HG03159 (cell line): ENCODE results near the gene EPB41L5.
A peak's percentile ranks its signal among the peaks of the same experiment; 100 is the strongest.
"Not testable (repeated sequence)": the region's sequence is repeated elsewhere in the genome, so short reads cannot be mapped to it uniquely, and the experiment has no call there.

Source experiments
- ATAC-seq: cut with Tn5 transposase; IDR thresholded peaks from one replicate; pipeline ENCODE4 v1.9.1; 2021; ENCODE audit warnings: mild to moderate bottlenecking, moderate library complexity; ENCODE audit not compliant: unreplicated experiment

Gene EPB41L5

DNA sequence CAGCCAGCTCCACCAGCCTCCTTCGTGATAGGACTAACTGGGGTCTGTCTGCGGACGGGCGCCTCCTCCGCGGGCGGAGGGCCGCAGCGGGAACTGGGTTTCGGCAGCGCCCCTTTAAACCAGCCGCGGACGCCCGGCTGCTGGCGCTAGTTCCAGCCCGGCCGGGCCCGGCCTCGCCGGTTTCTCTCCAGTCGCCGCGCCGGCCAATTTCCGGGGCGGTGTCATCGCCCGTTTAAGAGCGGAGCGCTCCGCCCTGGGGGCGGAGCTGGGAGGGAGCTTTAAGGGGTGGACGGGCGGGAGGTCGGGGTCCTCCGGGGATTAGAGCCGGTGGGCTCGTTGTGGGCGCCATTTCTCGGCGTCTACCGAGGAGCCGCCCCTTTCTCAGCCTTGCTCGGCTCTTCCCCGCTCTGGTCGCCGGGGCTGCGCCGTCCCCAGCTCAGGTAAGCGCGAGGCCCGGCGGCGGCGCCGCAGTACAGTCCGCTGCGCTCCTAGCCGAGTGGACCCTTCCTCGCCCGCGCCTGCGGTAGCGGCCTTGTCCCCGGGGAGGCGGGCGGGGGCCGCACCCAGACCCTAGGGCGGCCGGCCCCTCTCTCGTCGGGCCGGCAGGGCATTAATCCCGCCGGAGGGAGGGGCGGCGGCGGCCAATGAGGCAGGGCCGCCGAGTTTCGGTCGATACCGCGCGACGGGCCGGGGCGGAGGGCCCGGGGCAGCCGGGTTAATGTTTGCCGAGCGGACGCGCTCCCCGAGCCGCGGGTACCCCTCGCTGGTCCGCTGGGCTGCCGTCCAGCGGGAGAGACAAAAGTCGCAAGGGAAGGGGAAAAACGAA, at the start of gene EPB41L5:
Gene EPB41L5 (plus strand): TSS at position 307 of the 826 bp plus-strand sequence. CDS start 6,008 bp downstream, outside the sequence.
- ATAC-seq, result peak; percentile 95

DNA sequence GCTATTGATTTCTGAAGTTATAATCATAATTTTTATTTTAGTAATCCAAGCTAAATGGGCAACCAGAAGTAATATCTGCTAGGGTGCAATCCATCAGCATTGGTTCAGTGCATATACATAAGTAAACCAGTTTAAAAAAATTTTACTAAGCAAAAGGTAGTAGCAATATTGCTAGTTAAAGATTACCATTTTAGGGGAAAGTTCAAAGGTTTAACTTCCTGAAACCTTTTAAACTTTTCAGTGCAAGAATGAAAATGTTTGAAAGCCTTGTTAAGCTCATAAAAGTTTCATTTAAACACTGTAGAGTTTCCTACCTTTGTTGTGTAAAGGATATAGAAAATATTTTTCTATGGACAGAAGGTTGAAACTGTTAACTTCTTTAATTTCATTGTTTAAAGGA, 31.0 kb upstream of the EPB41L5 start:
- no peak for ATAC-seq

DNA sequence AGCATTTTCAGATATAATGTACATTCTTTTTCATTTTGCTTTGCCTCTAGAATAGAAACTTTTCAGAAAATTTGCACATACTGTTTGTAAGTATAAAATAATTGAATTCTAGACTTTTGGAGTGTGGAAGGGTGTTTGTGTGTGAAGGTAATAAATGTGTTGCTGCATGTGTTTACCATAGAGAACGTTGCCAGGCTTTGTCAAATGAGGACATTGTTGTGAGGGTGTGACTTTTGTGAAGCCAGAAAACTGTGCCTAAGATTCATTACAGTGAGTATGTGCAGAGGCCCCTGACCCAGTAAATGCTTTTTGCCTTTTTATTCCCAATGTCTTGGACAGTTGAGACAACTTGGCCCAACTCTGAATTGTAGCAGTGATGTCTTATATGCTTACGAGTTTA, 30.4 kb upstream of the EPB41L5 start:
- no peak for ATAC-seq

DNA sequence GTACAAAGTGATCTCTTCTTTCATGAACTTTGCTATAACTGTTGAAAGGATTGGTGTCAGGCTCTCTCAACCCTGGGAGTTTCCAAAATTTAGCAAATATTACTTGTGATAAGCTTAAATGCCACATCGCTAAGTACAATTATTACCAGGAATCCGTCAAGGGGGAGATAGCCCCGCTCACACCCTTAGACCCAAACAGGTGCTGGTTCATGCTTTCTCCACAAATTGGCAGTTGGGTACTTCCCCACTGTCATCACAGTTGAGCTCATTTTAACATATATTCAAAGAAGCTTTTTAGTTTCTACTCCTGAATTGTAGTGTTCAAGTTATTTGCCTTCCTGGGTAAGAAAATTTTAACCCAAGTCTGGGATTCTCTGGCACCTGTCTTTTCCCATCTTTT, 29.8 kb upstream of the EPB41L5 start:
- ATAC-seq, result no peak

GRCh38 chr2:119996148-119996547, 16.7 kb upstream of the EPB41L5 start:
- ATAC-seq, result no peak

DNA sequence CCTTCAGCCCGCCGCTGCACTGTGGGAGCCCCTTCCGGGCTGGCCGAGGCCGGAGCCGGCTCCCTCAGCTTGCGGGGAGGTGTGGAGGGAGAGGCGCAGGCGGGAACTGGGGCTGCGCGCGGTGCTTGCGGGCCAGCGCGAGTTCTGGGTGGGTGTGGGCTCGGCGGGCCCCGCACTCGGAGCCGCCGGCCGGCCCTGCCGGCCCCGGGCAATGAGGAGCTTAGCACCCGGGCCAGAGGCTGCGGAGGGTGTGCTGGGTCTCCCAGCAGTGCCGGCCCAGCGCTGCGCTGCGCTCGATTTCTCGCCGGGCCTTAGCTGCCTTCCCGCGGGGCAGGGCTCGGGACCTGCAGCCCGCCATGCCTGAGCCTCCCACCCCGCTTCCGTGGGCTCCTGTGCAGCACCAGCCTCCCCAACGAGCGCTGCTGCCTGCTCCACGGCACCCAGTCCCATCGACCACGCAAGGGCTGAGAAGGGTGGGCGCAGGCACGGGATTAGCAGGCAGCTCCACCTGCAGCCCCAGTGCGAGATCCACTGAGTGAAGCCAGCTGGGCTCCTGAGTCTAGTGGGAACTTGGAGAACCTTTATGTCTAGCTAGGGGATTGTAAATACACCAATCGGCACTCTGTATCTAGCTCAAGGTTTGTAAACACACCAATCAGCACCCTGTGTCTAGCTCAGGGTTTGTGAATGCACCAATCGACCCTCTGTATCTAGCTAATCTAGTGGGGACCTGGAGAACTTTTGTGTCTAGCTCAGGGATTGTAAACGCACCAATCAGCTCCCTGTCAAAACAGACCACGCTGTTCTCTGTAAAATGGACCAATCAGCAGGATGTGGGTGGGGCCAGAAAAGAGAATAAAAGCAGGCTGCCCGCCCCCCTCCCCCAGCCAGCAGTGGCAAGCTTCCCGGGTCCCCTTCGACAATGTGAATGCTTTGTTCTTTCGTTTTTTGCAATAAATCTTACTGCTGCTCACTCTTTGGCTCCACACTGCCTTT, 15.7 kb upstream of the EPB41L5 start:
- not testable (repeated sequence) for ATAC-seq

GRCh38 chr2:120001471-120001870, 11.4 kb upstream of the EPB41L5 start:
- no peak for ATAC-seq

DNA sequence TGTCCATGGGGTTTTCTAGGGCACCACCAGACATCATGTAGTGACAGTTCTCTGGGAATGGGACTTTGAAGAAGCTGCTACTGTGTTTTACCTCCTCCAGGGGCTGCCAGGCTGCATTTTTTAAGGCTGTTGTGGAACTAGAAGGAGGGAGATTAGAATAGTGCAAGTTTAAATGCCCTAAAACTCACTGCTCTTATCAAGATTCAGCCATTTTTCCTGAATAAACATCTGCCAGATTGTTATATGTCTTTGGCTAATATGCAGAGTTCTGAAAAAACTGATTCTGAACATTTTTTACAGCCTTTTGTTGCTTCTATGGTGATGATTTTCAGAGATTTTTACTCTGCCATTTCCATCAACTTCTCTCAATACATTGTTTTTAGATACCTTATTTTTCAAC, 8.6 kb upstream of the EPB41L5 start:
- no peak for ATAC-seq

- ATAC-seq, result peak; percentile 95
Observed at GRCh38 chr2:120005834-120006521, 6.9 kb upstream of the EPB41L5 start.

- no peak for ATAC-seq
Observed at GRCh38 chr2:120007851-120008250, 5.0 kb upstream of the EPB41L5 start.

DNA sequence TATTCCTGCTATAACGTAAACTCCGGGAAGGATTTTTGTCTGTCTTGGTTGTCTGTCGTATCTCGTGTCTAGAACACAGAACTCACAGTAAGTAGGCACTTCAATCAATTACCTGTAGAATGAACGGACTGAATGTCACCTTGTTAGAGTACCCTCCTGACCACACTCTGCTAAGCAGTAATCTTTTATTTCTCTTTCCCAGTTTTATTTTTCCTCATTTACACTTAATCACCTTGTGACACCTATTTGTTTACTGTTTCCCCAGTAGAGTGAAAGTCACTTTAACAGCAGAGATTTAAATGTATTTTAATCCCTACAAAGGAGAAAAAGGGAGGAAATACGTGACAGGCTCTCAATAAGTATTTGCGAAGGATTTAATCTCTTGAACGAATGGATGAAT, 514 bp upstream of the EPB41L5 start:
- ATAC-seq, result no peak

DNA sequence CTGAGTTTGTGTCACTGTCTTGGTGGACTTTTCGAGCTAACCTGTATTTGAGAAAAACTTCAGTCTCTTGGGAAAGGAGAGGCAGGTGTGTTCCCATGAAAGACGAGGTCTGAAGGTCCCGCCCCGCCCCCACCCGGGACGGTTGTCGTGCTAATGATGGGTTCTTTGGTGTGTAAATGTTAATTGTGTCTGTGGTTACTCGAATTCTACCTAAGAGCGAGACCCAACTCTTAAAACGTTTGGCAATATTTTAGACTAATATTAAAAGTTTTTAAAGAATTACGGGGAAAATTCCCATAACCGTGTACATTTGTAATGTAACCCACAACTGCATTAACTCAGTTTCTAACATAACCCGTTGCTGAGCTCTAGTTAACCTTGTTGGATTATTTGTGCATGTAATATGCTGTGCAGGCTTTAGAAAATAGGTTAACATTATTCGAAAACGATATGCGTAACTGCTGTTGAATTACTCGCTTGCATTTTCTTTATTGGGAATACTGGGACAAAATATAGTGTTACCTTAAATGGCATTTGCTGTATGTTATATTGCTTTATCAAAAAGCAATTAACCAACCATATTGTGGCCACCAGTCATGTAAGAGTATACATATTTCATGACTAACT, 833 bp downstream of the EPB41L5 start:
- ATAC-seq, result no peak

GRCh38 chr2:120014226-120014980, 1.5 kb downstream of the EPB41L5 start:
- no peak for ATAC-seq

DNA sequence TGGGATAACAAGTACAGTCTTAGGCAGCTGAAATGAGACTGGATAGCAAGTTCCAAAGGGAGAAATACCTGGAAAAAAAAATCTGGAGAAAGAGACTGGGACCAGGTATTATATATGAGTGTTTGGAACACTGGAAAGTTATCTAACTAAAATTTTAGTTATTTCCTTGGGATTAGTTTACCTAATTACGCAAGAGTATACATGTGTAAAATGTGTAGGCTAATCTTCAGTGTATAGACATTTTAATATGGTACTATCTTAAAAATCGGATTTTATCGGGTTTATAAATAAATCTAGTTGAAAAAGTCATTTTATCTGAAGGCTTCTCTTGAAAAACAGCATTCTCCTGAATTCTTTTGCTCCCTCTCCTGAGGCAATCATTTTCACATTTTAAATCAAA, 3.9 kb downstream of the EPB41L5 start:
- ATAC-seq, result no peak

- ATAC-seq, result no peak
Observed at GRCh38 chr2:120017201-120017600, 4.3 kb downstream of the EPB41L5 start.

DNA sequence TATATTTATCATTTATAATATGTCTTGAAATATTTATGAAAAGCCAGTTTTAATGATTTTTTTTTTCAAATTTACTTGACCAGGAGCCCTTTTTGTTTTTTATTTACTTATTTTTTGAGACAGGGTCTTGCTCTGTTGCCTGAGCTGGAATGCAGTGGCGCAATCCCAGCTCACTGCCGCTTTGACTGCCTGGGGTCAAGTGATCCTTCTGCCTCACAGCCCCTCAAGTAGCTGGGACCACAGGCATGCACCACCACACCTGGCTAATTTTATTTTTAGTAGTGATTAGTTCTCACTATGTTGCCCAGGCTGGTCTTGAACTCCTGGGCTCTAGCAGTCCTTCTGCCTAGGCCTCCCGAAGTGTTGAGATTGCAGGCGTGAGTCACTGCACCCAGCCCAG, 5.7 kb downstream of the EPB41L5 start:
- ATAC-seq, result no peak

DNA sequence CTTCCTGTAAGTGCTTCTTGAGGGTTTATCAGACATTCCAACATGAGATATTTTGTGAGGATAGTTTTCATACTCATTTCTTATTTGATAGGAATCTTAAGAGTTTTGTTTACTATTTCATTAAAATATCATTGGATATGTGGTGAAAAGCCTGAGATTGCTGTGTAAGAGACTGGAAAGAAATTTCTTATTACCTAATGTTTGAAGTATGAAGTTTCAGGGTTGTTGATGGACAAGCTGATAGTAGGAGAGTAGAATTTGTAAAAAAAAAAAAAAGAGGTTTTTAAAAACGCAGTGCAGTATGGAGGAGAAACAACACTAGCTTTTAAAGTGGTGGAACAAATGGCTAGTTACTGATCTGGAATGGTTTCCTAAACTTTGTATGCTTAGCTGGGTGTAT, 7.7 kb downstream of the EPB41L5 start:
- no peak for ATAC-seq

GRCh38 chr2:120022505-120022904, 9.6 kb downstream of the EPB41L5 start:
- not testable (repeated sequence) for ATAC-seq

DNA sequence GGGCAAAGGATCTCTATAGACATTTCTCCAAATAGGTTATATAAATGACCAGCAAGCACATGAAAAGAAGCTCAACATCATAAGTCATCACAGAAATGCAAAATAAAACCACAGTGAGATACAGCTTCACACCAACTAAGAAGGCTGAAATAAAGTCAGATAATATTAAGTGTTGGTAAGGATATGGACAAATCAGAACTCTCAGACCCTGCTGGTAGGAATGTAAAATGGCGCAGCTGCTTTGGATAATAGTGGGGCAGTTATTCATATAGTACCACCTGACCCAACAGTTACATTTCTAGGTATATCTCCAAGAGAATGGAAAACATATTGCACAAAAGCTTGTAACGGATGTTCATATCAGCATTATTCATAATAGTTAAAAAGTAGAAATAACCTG, 14.0 kb downstream of the EPB41L5 start:
- no peak for ATAC-seq

DNA sequence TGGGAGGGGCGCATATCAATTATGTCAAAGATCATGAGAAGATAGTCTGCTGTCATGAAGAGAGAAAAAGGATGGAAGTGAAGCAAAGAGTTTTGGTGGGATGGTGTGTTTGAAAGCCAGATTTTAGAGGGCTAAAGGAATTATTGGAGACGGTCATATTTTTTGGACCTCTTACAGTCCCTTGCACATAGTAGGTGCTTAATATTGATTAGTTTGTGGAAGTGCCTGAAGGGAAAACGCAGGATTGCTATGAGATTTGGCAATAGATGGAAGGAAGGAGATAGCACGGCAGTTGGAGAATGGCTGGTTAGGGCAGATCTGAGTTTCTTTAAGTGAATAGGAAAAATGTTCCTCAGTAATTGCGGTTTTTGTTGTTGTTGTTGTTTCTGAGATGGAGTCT, 15.9 kb downstream of the EPB41L5 start:
- no peak for ATAC-seq
